GM12875 (cell line): Measurements from ENCODE around the gene RLBP1.
A peak's percentile ranks its signal among the peaks of the same experiment; 100 is the strongest.

Experiments used
- H3K4me3 ChIP-seq: one replicate; pipeline ENCODE4 v1.5.1; 2011; ENCODE audit warnings: low read depth, low read length, control low read depth
- TF ChIP-seq, protein P1 (sequence below): IDR thresholded peaks from 2 replicates; pipeline ENCODE4 v1.5.1; 2011; ENCODE audit warnings: low read depth, mild to moderate bottlenecking, control low read depth, inconsistent platforms, low read length, moderate library complexity, borderline replicate concordance; ENCODE audit not compliant: insufficient read depth

RLBP1 gene

DNA sequence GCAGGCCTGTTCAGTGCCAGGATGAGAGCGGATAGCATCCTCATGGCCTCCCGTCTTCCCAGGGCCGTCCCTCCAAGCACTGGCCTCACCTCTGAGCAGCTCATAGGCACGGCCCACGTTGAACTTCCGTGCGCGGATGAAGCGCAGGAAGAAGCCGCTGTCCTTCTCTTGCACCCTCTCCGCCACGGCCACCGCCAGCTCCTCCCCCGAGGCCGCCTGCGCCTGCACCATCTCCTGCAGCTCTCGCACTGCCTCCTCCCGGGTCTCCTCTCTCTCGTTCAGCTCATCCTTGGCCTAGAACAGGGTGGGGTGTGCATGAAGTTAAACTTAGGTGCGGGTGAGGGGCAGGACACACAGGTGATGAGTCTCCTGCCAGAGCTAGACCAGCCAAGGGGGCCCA lies 4.3 kb downstream of the RLBP1 start:
- TF ChIP-seq, protein P1, sequence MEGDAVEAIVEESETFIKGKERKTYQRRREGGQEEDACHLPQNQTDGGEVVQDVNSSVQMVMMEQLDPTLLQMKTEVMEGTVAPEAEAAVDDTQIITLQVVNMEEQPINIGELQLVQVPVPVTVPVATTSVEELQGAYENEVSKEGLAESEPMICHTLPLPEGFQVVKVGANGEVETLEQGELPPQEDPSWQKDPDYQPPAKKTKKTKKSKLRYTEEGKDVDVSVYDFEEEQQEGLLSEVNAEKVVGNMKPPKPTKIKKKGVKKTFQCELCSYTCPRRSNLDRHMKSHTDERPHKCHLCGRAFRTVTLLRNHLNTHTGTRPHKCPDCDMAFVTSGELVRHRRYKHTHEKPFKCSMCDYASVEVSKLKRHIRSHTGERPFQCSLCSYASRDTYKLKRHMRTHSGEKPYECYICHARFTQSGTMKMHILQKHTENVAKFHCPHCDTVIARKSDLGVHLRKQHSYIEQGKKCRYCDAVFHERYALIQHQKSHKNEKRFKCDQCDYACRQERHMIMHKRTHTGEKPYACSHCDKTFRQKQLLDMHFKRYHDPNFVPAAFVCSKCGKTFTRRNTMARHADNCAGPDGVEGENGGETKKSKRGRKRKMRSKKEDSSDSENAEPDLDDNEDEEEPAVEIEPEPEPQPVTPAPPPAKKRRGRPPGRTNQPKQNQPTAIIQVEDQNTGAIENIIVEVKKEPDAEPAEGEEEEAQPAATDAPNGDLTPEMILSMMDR: no peak
- H3K4me3 ChIP-seq: no peak overlapping the region

DNA sequence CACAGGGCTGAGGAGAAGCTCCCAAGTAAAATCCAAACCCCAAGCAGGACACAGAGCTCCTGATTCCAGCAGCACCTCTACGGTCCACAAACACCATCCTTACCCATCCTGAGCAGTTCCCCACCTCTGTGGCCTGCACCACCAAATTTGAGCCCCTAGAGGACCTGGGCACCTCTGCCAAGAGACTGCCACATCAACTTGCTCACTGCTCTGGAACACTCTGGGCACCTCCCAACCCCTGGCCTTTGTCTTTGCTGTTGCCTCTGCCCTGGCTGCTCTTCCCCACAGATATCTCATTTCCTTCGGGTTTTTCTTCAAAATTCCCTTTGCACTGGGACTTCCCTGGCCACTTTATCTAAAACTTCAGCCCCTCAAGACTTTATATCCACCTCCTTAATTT lies 5.8 kb downstream of the RLBP1 start:
- H3K4me3 ChIP-seq: no peak overlapping the region
- TF ChIP-seq, protein P1: no peak

DNA sequence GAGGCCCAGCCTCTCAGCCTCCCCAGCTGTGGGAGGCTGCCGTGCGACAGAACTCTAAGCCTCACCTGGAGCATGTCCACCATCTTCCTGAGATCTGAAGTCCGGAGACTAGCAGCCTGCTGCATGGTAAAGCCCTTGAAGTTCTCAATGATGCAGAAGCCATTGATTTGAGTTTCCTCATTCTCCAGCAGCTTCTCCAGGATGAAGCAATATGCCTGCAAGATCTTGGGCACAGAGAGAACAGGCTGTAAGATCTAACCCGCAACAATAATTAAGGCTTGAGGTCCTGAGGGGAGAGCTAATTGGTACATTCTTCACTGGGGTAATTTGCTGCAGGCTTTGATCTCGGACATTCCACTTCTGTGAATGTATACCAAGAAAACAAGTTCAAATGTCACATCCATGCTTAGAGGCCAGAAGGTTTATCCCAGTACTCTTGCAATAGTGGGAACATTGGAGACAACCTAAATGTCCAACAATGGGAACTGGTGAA lies 9.7 kb downstream of the RLBP1 start:
- TF ChIP-seq, protein P1: no peak
- H3K4me3 ChIP-seq: no peak overlapping the region

DNA sequence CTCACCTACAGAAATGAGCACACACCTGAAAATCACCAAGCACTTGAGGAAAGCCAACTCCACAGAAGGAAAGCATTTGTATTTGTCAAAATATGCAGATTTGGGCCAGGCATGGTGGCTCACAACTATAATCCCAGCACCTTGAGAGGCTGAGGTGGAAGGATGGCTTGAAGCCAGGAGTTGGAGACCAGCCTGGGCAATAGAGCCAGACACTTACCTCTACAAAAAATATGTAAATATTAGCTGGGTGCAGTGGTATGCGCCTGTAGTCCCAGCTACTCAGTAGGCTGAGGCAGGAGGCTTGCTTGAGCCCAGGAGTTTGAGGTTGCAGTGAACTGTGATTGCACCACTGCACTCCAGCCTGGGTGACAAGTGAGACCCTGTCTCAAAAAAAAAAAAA lies 12.3 kb downstream of the RLBP1 start:
- no peak overlapping the region for H3K4me3 ChIP-seq
- TF ChIP-seq, protein P1: no peak

DNA sequence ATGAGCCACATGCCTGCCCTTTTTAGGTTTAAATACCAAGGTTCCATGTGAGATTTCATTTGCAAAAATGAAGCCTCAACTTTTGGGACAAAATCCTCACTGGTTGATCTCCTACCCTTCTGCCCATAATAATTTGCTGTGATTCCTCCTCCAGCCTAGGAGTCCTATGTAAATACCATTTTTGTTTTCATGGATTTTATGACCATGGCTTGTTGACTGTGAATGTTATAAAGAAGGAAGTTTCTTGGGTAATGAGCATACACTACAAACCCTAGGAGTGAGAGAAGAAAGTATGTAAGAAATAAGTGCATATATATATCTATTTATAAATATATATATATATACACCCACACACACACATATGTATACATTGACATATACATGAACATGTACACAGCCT lies 13.1 kb downstream of the RLBP1 start:
- no peak overlapping the region for H3K4me3 ChIP-seq
- TF ChIP-seq, protein P1: no peak

DNA sequence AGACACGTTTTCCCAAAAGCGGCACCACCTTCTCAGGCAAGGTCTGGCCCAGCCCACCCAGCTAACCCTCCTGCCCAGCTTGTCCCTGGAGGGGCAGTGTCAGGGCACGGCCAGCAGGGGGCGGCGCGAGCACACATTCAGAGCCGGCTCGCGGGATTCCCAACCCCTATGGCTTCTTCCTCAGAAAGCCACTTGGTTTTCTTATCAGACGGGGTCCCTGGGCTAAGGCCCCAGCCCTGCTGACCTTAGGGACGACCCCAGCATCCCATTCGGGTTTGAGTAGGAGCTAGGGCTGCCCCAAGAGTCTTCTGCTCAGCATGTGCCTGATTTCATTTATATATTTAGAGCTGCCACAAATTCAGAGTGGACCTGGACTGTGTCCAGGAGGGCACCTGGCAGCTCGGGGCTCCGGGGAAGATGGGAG lies 14.5 kb downstream of the RLBP1 start:
- H3K4me3 ChIP-seq: no peak overlapping the region
- TF ChIP-seq, protein P1: peak; percentile 99

DNA sequence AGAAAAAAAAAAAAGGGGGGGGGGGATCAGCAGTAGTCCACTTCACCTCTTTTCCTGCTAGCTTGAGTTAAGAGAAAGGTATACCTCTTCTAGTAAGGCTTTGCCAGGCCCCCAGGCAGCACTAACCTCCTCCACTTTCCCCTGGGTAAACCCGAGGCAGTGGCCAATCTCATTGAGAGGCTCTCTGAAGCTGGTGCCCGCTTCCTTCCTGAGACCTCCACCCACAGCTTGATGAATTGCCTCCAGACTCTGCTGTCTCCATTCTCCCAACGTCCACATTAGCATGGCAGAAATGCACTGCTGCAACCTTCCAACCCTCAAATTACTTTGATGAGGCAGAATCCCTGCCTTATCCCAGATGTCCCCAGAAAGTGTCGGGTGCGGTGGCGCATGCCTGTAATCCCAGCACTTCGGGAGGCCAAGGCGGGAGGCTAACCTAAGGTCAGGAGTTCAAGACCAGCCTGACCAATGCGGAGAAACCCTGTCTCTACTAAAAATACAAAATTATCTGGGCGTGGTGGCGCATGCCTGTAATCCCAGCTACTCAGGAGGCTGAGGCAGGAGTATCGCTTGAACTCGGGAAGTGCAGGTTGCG lies 15.3 kb downstream of the RLBP1 start:
- TF ChIP-seq, protein P1: no peak

More for the DNA sequence above, 15.3 kb downstream of the RLBP1 start:
- no peak overlapping the region for H3K4me3 ChIP-seq
